OCI-LY7 (cell line): Measurements from ENCODE around the gene NBPF9.
"Not testable (repeated sequence)": the region's sequence is repeated elsewhere in the genome, so short reads cannot be mapped to it uniquely, and the experiment has no call there.

Experiments
- EZH2phosphoT487 ChIP-seq: fragments of 200-600 bp; sonication (generic); IDR thresholded peaks from 2 replicates; pipeline ENCODE4 v1.6.1; 2018; ENCODE audit warnings: low read depth, borderline replicate concordance, mild to moderate bottlenecking, mixed run types, antibody characterized with exemption, low read length, moderate library complexity, mixed read lengths
- TF ChIP-seq, protein P1 (sequence below): fragments of 200-600 bp; sonication (generic); conservative IDR thresholded peaks from 2 replicates; pipeline ENCODE4 v1.5.1; 2014; ENCODE audit warnings: mild to moderate bottlenecking, antibody characterized with exemption, low read length, moderate library complexity, mixed read lengths

DNA sequence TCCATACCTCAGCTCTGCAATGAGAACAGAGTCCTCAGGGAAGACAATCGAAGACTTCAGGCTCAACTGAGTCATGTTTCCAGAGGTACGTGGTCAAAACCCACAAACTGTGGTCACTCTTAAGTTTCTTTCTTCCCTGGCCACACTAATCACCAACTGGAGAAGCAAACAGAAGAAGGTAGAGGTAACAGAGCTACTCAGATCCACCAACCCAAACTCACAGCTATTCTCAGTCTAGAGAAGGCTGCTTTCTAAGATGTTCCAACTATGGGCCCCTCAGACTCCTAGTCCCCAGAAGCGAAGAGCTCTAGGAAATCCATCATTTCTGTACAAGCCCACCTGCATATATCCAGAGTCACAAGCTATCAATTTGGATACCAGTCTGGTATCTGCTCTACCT lies 84.8 kb downstream of the NBPF9 start:
- TF ChIP-seq, protein P1, sequence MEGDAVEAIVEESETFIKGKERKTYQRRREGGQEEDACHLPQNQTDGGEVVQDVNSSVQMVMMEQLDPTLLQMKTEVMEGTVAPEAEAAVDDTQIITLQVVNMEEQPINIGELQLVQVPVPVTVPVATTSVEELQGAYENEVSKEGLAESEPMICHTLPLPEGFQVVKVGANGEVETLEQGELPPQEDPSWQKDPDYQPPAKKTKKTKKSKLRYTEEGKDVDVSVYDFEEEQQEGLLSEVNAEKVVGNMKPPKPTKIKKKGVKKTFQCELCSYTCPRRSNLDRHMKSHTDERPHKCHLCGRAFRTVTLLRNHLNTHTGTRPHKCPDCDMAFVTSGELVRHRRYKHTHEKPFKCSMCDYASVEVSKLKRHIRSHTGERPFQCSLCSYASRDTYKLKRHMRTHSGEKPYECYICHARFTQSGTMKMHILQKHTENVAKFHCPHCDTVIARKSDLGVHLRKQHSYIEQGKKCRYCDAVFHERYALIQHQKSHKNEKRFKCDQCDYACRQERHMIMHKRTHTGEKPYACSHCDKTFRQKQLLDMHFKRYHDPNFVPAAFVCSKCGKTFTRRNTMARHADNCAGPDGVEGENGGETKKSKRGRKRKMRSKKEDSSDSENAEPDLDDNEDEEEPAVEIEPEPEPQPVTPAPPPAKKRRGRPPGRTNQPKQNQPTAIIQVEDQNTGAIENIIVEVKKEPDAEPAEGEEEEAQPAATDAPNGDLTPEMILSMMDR: not testable (repeated sequence)
- not testable (repeated sequence) for TF ChIP-seq EZH2phosphoT487
